ENCODE results near the gene SENP2.
"Not testable (repeated sequence)": the region's sequence is repeated elsewhere in the genome, so short reads cannot be mapped to it uniquely, and the experiment has no call there.

The SENP2 gene

DNA sequence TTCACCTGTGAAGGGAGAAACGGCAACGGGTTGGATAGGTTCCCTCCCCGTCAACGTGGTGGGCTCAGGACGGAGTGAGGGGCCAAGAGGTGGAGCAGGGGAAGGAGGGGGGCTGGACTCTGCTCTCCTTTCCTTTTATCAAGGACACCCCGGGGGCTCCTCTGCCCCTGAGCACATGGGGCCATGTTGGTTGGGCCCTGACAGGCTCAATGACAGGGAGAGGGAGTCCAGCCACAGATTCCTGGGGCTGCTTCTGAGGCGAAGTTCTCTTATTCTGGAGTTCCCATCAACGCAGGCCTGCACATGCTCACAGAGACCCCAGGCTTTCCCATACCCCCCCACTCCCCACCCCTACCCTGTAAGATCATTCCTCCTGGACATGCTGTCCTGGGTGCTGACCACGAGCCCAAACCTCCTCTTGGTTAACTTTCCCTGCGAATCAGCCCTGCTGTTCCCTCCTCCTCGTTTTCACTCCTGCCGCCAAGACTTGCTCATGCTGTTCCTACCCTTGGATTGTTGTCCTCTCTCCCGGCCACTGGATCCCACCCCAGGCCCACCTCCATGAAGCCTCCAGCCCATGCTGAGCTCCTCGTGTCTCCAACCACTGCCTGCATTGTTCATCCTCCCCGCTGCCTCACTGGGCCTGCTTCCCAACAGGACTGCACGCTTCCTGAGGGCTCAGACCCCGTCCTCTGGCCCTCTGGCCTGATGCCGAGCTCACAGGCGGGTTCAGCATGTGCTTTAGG, 61.2 kb downstream of the SENP2 start:
- no peak for DNase-seq (ENCODE audit: low read depth, low spot score)

DNA sequence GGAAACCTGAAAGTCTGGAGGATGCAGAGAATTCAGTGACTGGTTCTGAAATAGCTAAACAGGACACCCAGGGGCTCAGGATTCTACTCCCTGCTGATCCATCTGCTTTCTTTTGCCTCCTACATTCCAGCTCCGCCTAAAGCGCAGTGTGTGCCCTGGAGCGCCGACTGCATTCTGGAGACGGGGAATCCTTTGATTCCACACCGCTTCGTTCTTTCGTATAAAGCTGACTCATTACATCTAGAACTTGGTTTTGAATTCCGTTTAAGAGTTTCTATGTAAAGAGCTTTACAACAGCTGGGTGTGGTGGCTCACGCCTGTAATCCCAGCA, 61.8 kb downstream of the SENP2 start:
- peak; percentile 74 for DNase-seq (ENCODE audit: low read depth, low spot score)

DNA sequence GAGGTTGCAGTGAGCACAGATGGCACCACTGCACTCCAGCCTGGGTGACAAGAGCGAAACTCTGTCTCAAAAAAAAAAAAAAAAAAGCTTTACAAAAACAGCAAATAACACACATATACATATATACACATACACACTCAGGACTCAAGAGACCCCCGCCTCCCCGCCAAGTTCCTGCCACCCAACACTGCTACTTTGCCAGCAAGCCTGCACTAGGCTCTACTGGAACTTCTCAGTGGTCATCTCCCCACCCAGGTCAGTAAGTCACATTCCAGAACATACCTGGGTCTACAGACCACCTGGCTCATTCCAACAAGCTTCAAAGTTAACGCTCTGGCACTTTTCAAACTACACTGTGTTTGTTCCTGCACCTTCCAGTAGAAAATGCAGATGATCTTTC, 62.3 kb downstream of the SENP2 start:
- DNase-seq (ENCODE audit: low read depth, low spot score), result no peak

DNA sequence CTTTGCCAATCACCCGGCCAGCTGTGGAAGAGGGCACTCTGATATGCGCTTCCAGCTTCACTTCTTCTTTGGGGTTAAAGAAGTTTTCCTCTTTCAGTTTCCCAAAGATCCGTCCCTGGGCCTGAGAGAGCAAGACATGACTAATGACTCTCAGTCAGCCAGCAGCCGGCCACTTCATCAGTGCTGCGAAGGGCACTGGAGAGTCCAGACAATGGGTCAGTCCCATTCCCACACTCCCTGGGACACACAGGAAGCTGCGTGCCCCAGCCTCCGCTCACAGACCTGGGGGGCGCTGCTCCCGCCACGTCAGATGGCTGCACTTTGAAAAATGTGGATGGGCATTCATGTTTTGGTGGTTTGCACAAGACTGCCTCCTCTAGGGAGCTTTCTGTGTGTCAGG, 63.3 kb downstream of the SENP2 start:
- no peak for DNase-seq (ENCODE audit: low read depth, low spot score)

DNA sequence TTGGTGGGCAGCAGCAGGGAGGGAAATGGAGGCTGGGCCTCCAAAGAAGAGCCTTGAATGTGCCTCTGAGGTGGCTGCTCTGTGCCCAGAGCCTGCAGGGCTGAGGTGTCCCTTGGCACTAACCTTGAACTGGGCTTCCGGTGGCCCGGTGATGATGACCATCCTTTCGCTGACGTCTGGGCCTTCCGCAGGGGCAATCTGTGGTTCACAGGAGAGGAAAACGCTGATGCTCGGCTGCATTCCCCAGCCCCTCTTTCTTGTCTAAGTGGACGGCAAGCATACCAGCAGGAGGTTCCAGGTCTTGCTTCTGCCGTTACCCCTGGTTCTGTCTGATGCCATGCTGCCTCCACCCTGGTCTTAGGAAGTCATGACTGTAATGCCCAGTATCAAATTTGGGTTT, 65.9 kb downstream of the SENP2 start:
- no peak for DNase-seq (ENCODE audit: low read depth, low spot score)

DNA sequence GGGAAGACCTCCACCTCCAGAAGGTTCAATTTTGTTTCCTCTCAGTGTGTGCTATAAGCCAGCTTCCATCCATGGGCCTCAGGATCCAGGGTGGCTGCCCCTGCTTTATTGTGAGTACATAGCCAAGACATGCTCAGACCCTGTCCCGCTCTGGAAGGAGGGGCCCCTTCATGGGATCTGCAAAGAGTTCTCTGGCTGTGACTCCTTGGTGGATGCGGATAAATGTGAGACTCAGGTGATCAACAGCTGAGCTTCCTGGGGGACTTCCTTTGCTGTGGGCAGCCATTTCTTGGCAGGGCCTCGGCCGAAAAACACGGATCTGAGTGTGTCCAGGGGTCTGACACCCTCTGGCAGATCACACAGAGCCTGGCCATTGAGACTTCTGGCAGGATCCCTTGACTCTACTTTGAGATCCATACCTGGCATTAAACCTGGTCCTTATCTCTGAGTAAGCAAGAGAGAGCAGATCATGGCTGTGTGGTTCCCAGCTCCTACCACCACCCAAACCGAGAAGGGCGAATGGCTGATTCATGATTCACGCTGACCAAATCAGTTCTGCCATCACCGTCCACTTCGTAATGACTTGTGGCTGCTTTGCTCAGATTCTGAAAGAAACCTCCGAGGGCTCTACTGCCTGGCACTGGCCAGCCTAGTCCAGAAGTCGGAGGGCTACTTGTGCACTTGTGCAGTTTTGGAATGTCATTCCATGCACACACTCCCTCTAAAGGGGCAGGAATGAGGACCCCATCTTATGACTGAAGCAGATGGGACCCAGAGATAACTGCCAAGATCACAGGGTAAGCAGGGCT, 68.1 kb downstream of the SENP2 start:
- no peak for DNase-seq (ENCODE audit: low read depth, low spot score)

DNA sequence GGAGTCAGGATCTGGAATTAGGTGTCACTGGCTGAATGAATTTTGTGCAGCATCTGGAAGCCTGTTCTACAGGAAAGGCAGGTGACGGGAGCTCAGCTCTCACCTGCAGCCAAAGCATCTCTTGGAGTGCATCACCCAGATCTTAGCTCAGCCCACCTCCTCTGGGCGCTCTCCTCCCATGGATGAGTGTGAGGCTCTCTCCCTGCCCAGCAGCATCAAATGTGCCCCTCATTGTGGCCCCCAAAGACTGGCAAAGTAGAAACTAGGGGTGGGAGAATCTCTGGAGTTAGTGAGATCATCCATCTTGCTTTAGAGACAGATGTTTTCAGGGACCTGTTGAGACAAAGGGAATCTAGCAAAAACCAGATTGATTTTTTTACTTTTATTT, 68.7 kb downstream of the SENP2 start:
- no peak for DNase-seq (ENCODE audit: low read depth, low spot score)

DNA sequence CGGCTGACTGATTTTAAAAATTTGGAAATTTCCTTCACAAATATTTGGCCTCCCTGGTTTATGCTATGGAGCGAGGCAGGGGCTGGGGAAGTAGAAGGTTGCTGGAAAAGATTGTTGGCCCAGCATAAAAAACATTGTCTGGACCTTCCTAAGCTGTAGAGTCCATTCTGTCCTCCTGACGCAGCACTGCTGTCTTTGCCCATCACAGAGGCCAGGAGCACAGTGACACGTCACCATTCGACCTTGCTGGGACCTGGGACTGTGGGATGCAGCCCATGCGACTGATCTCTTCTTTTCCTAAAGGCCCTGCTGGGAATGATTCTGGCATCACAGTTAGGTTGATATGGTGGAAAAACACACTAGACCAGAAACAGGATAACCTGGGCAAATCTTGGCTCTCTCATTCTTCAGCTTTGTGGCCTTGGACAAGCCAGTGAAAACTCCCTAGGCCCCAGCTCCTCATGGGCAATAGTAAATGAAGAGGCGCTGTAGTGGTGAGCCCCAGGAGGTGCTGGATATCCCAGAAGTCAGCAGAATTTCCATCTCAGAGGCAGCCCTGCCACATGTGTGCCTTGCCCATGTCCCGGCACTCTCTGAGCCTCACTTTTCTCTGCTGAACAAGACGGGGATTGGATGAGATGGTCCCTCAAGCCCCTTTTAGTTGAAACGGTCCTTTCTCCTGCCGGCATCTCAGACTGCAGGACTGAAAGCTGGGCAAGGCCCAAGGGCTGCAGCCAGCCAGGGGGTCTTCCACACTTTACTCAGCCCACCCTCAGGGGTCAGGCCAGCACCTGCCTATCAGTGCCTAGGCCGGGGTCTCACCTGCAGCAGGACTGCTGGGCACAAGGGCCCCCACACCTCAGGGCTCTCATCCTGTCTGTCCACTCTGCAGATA, 69.6 kb downstream of the SENP2 start:
- DNase-seq (ENCODE audit: low read depth, low spot score), result no peak

DNA sequence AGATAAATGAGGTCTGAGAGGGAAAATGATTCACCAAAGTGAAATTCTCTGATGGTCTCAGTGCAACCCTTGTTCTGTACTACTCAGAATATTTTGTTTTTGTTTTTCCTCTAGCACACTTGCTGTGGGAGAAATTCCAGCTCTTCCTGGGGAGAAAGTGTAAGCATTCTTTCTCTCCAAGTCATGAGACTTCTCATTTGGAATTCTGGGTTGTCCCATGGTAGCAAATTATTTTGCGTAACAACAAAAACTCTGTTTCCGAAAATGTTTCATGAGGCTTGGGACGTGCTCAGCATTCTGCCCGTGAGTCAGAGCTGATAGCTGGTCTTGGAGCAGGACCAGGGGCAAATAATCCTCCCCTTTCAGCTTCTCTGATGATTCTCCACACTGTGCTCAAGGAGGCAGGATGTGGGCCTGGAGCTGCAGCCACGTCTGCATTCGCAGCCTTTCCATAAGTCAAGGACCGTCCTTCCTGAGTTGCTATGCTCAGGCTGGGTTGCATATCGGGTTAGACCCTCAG, 70.3 kb downstream of the SENP2 start:
- peak; percentile 87 for DNase-seq (ENCODE audit: low read depth, low spot score)

DNA sequence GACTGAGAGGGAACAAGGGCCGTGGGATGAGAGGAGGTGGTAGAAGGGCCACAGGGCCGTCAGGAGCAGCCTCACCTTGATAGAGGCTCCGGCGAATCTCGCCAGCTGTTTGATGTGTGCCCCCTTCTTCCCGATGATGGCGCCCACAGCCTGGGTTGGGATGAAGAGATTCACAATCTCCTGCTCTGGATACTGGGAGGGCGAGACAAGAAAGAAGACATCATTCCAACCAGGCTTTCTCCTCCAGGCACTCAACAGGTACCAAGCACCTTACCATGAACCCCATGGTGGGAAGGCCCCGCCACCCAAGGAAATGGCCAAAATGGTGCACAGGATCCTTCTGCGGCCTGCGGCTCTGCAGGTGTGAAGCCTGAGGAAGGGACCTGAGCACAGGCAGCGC, 71.1 kb downstream of the SENP2 start:
- DNase-seq (ENCODE audit: low read depth, low spot score), result no peak

DNA sequence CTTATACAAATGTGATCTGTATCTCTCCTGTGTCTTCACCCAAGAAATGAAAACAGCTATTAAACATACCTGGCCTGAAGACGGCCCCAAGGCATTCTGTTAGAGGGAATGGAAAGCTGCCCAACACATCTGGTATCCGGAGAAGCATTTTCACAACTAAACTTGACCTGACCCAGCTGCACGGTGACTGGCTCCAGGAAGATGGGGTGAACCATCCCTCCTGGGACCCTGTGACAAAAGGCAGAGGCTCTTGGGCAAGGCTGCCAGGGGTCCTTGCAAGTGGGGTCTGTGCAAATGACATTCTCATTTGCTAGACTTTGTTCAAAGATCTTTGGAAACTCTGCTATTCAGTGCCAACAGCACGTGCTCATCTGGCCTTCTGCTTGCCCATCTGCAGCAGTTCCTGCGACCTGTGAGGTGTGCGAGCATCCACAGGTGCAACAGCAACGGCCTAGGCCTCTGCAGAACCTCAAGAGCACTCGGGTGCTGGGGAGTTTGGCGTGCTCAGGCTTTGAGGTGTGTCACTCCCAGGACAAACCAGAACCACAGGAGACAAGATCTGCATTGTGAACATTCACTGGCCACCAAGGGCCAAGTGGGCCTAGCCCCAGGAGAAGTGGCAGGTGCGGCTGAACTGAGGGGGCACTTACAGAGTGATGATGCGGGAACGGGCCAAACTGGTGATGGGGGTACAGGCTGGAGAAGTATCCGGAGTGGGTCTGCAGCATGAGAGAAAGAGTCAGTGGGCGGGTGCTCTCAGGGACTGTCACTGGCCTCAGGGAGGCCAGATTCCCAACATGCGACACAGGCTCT, 71.8 kb downstream of the SENP2 start:
- DNase-seq (ENCODE audit: low read depth, low spot score), result no peak

DNA sequence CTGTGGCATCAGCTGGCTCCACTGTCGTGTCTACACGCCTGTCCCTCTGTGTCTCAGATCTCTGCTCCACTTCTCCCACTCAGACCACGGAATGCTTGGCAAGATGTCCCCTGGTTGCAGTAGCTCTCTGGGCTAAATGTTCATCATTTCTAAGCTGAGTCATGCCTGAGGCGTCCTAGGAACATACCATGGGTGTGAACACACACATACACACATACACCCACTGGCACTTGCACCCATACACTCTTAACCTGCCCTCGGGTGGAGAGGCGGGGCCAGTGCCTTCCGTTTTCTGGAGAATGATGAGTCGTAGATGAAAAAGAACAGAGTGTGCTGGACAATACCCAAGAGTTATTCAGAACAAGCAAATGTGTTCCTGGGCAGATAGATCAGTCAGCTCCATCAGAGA, 72.4 kb downstream of the SENP2 start:
- DNase-seq (ENCODE audit: low read depth, low spot score), result peak; percentile 45

DNA sequence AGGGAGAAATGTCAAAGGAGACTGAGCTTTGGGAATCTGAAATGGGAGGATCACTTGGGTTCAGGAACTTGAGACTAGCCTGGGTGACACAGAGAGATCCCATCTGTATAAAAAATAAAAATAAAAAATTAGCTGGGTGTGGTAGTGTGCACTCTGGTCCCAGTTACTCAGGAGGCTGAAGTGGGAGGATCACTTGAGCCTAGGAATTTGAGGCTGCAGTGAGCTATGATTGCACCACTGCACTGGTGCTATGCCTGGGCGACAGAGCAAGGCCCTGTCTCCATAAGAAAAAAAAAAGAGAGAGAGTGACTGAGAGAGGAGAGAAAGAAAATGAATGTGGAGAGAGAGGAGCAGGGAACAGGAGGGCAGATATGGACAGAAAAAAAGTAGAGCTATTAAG, 72.8 kb downstream of the SENP2 start:
- no peak for DNase-seq (ENCODE audit: low read depth, low spot score)

DNA sequence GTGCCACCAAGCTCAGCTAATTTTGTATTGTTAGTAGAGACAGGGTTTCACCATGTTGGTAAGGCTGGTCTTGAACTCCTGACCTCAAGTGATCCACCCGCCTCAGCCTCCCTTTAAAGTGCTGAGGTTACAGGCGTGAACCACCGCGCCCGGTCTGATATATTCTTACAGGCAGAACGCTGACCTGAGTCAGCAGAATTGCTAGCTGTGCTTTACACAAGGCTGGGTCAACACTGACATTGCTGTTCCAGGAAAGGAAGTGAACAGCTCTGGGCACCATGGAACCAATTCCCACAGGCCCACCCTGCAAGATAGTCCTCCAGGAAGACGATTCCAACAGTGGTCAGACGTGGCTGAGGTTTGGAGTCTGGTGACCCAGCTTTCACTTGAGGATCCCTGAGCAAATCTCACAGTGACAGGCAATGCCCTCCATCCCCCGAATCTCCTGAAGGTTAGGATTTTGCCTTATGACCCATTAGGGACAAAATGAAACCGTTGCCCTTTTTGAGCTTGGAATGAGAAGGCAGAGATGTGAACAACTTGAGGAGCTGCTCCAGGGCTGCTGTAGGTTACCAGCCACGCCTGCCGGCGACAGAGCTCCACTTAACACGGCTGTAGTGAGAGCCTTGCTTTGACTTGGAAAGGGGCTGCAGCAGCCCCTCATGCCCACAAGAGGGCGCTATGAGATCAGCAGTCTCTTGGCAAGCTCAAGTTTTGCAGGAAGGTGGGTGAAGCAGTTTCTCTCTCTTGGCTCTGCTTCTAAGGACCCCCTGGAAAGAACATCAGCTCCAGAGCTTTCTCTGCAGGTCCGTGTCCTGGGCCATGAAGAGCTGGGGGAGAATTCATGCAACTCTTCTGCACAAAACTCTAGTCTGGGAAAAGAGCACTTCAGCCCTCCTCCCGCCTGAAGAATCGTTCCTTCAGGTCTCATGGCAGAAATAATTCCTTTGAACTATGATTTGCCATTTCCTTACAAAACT, 74.1 kb downstream of the SENP2 start:
- DNase-seq (ENCODE audit: low read depth, low spot score), result peak; percentile 87

DNA sequence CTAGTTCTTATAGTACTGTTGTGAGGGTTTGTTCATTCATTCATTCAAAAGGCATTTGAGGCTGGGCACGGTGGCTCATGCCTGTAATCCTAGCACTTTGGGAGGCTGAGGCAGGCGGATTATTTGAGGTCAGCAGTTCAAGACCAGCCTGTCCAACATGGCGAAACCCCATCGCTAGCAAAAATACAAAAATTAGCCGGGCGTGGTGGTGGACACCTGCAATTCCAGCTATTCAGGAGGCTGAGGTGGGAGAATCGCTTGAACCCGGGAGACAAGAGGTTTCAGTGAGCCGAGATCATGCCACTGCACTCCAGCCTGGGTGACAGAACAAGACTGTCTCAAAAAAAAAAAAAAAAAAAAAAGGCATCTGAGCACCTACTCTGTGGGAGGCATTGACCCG, 75.2 kb downstream of the SENP2 start:
- DNase-seq (ENCODE audit: low read depth, low spot score), result not testable (repeated sequence)

DNA sequence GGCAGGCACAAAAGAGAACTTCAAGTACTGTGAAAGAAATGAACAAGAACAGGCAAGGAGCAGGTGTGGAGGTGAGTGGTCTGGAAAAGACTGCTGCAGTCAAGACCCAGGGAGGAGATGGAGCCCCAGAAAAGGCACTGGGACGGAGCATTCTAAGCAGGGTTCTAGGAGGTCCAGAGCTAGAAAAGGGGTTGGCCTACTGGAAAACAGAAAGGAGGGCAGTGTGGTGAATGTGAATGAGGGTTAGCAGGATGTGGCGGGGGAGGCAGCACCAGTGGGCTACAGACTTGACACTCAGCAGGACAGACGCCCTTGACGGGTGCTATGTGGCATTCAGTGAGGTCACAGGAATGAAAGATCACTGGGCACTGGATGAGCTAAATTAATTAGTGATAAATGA, 75.7 kb downstream of the SENP2 start:
- no peak for DNase-seq (ENCODE audit: low read depth, low spot score)

DNA sequence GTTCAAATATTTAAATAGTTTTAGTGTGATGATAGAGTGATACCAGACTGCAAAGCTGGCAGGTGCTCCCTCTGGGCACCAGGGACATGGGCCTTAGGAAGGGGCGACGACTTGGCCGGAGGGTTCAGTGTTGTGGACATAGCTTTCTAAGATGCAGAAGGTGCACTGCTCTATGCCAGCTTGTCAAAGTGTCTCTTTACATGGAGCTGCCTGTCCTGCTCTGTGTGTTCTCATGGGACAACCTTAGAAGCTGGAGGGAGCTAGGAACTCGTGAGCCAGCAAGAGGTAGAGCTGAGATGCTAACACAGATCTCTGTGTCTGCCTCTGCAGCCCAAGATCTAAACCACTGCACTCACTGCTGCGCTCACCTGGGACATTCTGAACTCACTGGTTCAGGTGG, 77.8 kb downstream of the SENP2 start:
- DNase-seq (ENCODE audit: low read depth, low spot score), result no peak

DNA sequence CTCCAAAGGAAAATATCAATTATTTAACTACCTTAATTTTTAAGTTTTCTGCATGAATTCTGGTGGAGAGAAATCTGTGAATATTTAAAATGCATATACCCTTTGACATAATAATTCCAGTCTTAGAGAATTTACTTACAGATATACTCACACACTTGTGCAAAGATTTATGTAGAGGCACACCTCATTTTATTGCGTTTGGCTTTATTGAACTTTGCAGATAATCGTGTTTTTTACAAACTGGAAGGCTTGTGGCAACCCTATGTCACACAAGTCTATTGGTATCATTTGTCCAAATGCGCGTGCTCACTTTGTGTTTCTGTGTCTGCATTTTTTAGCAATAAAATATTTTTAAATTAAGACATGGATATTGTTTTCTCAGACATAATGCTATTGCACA, 81.5 kb downstream of the SENP2 start:
- no peak for DNase-seq (ENCODE audit: low read depth, low spot score)

DNA sequence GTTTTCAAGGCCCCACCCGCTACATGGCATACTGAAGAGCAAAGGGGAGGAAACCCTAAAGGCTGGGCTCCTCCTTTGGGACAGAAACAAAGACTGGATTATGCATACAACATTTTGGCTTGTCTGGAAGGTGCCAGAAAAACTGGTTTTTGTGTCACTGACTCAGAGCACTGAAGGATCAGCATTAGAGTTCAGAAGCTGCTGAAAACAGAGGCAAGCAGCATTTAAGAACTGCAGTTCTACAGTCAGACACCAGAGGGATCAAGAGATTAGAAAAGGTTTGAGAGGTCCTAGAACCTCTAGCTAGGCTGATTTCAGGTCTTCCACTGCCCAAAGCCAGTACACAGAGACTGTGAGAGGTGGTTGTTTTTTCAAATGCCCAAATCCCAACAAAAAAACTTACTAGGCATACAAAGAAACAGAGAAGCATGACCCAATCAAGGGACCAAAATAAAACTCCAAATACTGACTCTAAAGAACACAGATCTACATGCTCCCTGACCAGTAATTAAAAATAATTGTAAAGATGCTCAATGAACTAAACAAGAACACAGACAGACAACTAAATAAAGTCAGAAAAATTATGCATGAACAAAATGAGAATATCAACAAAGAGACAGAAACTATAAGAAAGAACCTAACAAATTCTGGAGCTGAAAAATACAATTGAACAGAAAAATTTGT, 91.2 kb downstream of the SENP2 start:
- DNase-seq (ENCODE audit: low read depth, low spot score), result no peak

DNA sequence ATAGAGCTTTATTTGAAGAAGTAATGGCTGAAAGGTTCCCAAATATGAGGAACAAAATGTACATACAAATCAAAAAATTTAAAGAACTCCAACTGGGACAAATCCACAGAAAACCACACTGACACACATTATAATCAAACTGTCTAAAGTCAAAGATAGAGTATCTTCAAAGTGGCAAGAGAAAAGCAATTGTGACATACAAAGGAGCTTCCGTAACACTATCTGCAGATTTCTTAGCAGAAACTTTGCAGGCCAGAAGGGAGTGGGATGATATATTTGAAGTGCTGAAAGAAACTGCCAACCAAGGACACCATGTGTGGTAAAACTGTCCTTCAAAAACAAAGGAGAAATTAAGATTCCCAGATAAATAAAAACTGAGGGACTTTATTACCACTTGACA, 91.9 kb downstream of the SENP2 start:
- no peak for DNase-seq (ENCODE audit: low read depth, low spot score)
